Naive thymus-derived CD8-positive, alpha-beta T cell (primary cell): ENCODE results near the gene TRA2A. TPM values are rescaled to one million over a fixed set of nuclear protein-coding genes. Genes with fewer than 3 reads are reported as not detected.

ENCODE experiments used
- ATAC-seq, 2 donors: fragments of 150-1000 bp; cut with Tn5 transposase in 1 of 2; sonication (Bioruptor Pico), chemical (Tn5 transposase) in 1 of 2; 1 replicate in 1 of 2; 2 replicates in 1 of 2; pipeline ENCODE4 v1.10.0; 2021; ENCODE audit warnings: mild to moderate bottlenecking in 2 of 2, moderate library complexity in 2 of 2
- POLR2A ChIA-PET: fragments of 350-600 bp; sonication (Branson Sonifier 250); formaldehyde crosslinking; loops from one replicate; lab custom pipeline; 2021; ENCODE audit warnings: antibody characterized with exemption; lab: Charles Lee
- DNase-seq, 10 donors: peaks; one replicate each; pipeline versions ENCODE4 v3.0.0 to v3.0.0-alpha.2; 2020 to 2022
- H3K27ac Mint-ChIP-seq, 10 donors: one replicate each; pipeline ENCODE4 v1.8.0; 2020 to 2022; ENCODE audit warnings: mild to moderate bottlenecking in 10 of 10, mixed read lengths in 10 of 10, moderate library complexity in 4 of 10, inconsistent platforms in 1 of 10
- H3K27me3 Mint-ChIP-seq, 5 donors: one replicate each; pipeline ENCODE4 v1.8.0; 2021 to 2022; ENCODE audit warnings: mixed read lengths in 5 of 5
- H3K36me3 Mint-ChIP-seq, 3 donors: one replicate each; pipeline ENCODE4 v1.8.0; 2020 to 2022; ENCODE audit warnings: mixed read lengths in 3 of 3, mild to moderate bottlenecking in 2 of 3, inconsistent platforms in 1 of 3
- H3K4me1 Mint-ChIP-seq, 4 donors: one replicate each; pipeline ENCODE4 v1.8.0; 2021 to 2022; ENCODE audit warnings: mixed read lengths in 4 of 4
- H3K4me3 Mint-ChIP-seq, 10 donors: one replicate each; pipeline ENCODE4 v1.8.0; 2020 to 2022; ENCODE audit warnings: mild to moderate bottlenecking in 10 of 10, mixed read lengths in 10 of 10, moderate library complexity in 6 of 10, inconsistent platforms in 1 of 10
- H3K9me3 Mint-ChIP-seq, 9 donors: one replicate each; pipeline ENCODE4 v1.8.0; 2020 to 2022; ENCODE audit warnings: mixed read lengths in 9 of 9, mild to moderate bottlenecking in 3 of 9, inconsistent platforms in 1 of 9, moderate library complexity in 1 of 9
- polyA plus RNA-seq, 3 donors: library from polyadenylated mRNA; unstranded; fragments of 300-500 nt; fragmentation: Illumina TruSeq; gene quantifications; one replicate each; pipeline ENCODE4 v1.2.3, GENCODE V29; 2021
- total RNA-seq, 8 experiments: library from RNA in 2 of 8; stranded (reverse) in 2 of 8; gene quantifications; one replicate each; pipeline ENCODE4 v1.2.3 and lab custom pipeline; 2021 to 2026

TRA2A gene
- total and polyA plus RNA-seq, 5 experiments from 2014 or later = 33.7 to 157 (median 57.7) TPM

- Mint-ChIP-seq H3K27me3 (peaks cover 47 to 79% (median 62%) of the 10 kb centered on the region in 5 donors), H3K4me1 (peaks cover 20 to 42% (median 39%) of the 10 kb centered on the region in 4 donors), H3K9me3 (peaks cover 0 to 13% (median 0%) of the 10 kb centered on the region in 9 donors), H3K27ac (no peak overlapping the region), H3K36me3 (peaks cover 0 to 7% (median 4%) of the 10 kb centered on the region in 3 donors), H3K4me3 (peak overlapping the region; percentile 22 to 87 (median 84))
- peak; percentile 53 to 63 for ATAC-seq
- POLR2A ChIA-PET = no interaction called here
- peak in 5 of 10 donors; percentile 19 to 45 (median 41) for DNase-seq
Observed at GRCh38 chr7:23469150-23469960, 62.4 kb downstream of the TRA2A start.

GRCh38 chr7:23468526-23469149 lies 63.1 kb downstream of the TRA2A start:
- Mint-ChIP-seq H3K4me3 (peak overlapping the region in 9 of 10 donors; percentile 52 to 87 (median 73)), H3K27ac (peak overlapping the region in 1 of 10 donors; percentile 9), H3K36me3 (peaks cover 0 to 7% (median 4%) of the 10 kb centered on the region in 3 donors), H3K4me1 (peaks cover 20 to 42% (median 39%) of the 10 kb centered on the region in 4 donors), H3K9me3 (peaks cover 0 to 13% (median 0%) of the 10 kb centered on the region in 9 donors), H3K27me3 (peaks cover 46 to 76% (median 69%) of the 10 kb centered on the region in 5 donors)
- DNase-seq (peak in 2 of 10 donors; percentile 30 to 35), ATAC-seq (peak; percentile 30 to 31)
- POLR2A ChIA-PET = no interaction called here

GRCh38 chr7:23467806-23468525 lies 63.8 kb downstream of the TRA2A start:
- H3K36me3 Mint-ChIP-seq = peaks cover 0 to 7% (median 4%) of the 10 kb centered on the region in 3 donors
- DNase-seq (peak in 1 of 10 donors; percentile 30), ATAC-seq (peak; percentile 17 to 37)
- POLR2A ChIA-PET = no interaction called here
- peaks cover 21 to 41% (median 34%) of the 10 kb centered on the region in 4 donors for H3K4me1 Mint-ChIP-seq
- H3K27ac Mint-ChIP-seq = no peak overlapping the region
- peaks cover 0 to 10% (median 0%) of the 10 kb centered on the region in 9 donors for H3K9me3 Mint-ChIP-seq
- peaks cover 49 to 76% (median 71%) of the 10 kb centered on the region in 5 donors for H3K27me3 Mint-ChIP-seq
- peak overlapping the region; percentile 45 to 87 (median 73) for H3K4me3 Mint-ChIP-seq

GRCh38 chr7:23467291-23467805 lies 64.4 kb downstream of the TRA2A start:
- H3K27ac Mint-ChIP-seq = peak overlapping the region in 1 of 10 donors; percentile 26
- POLR2A ChIA-PET = no interaction called here
- peak in 1 of 10 donors; percentile 9 for DNase-seq

GRCh38 chr7:23462846-23463245 lies 68.9 kb downstream of the TRA2A start:
- DNase-seq = no peak
- Mint-ChIP-seq H3K9me3 (peaks cover 0 to 4% (median 0%) of the 10 kb centered on the region in 9 donors), H3K27me3 (peaks cover 50 to 78% (median 70%) of the 10 kb centered on the region in 5 donors), H3K36me3 (peaks cover 0 to 4% (median 0%) of the 10 kb centered on the region in 3 donors), H3K27ac (no peak overlapping the region), H3K4me3 (no peak overlapping the region), H3K4me1 (peaks cover 6 to 9% (median 7%) of the 10 kb centered on the region in 4 donors)
- POLR2A ChIA-PET = no interaction called here
- ATAC-seq = peak; percentile 44 to 45

More at GRCh38 chr7:23467291-23467805, 64.4 kb downstream of the TRA2A start:
- H3K4me3 Mint-ChIP-seq = peak overlapping the region in 9 of 10 donors; percentile 4 to 87 (median 73)
- H3K9me3 Mint-ChIP-seq = peaks cover 0 to 8% (median 0%) of the 10 kb centered on the region in 9 donors
- H3K4me1 Mint-ChIP-seq = peaks cover 22 to 41% (median 34%) of the 10 kb centered on the region in 4 donors
- H3K27me3 Mint-ChIP-seq = peaks cover 51 to 75% (median 72%) of the 10 kb centered on the region in 5 donors
- peak in 1 of 2 donors; percentile 21 for ATAC-seq
- H3K36me3 Mint-ChIP-seq = peaks cover 0 to 7% (median 4%) of the 10 kb centered on the region in 3 donors

GRCh38 chr7:23458044-23458443 lies 73.7 kb downstream of the TRA2A start:
- Mint-ChIP-seq H3K4me3 (no peak overlapping the region), H3K4me1 (peaks cover 0 to 1% (median 0%) of the 10 kb centered on the region in 4 donors), H3K36me3 (peaks cover 0 to 4% (median 0%) of the 10 kb centered on the region in 3 donors), H3K27ac (no peak overlapping the region), H3K9me3 (peaks cover 0 to 2% (median 0%) of the 10 kb centered on the region in 9 donors), H3K27me3 (peaks cover 43 to 76% (median 64%) of the 10 kb centered on the region in 5 donors)
- ATAC-seq (no peak), DNase-seq (no peak)
- POLR2A ChIA-PET = no interaction called here

GRCh38 chr7:23456093-23456492 lies 75.7 kb downstream of the TRA2A start:
- peaks cover 34 to 68% (median 51%) of the 10 kb centered on the region in 5 donors for H3K27me3 Mint-ChIP-seq

GRCh38 chr7:23454881-23455526 lies 76.8 kb downstream of the TRA2A start:
- DNase-seq = no peak
- no peaks in the 10 kb centered on the region for H3K4me1 Mint-ChIP-seq
- peaks cover 32 to 59% (median 45%) of the 10 kb centered on the region in 5 donors for H3K27me3 Mint-ChIP-seq
- H3K4me3 Mint-ChIP-seq = no peak overlapping the region
- no peaks in the 10 kb centered on the region for H3K36me3 Mint-ChIP-seq
- ATAC-seq = no peak
- POLR2A ChIA-PET = no interaction called here
- no peak overlapping the region for H3K27ac Mint-ChIP-seq
- H3K9me3 Mint-ChIP-seq = no peaks in the 10 kb centered on the region

More at GRCh38 chr7:23456093-23456492, 75.7 kb downstream of the TRA2A start:
- Mint-ChIP-seq H3K9me3 (peaks cover 0 to 2% (median 0%) of the 10 kb centered on the region in 9 donors), H3K27ac (no peak overlapping the region), H3K36me3 (peaks cover 0 to 2% (median 0%) of the 10 kb centered on the region in 3 donors), H3K4me3 (no peak overlapping the region), H3K4me1 (no peaks in the 10 kb centered on the region)
- DNase-seq (no peak), ATAC-seq (no peak)
- POLR2A ChIA-PET = no interaction called here

Other genes with a start within 250 kb of the TRA2A start
- 10 to 100 TPM; 46.5 to 52.5 TPM for gene MALSU1, start 232.6 kb downstream of the TRA2A start, total RNA-seq
- 10 to 100 TPM; 47.6 to 71.6 (median 69.9) TPM for gene MALSU1, start 232.6 kb downstream of the TRA2A start, polyA plus RNA-seq
- not detected for gene IGF2BP3, start 61.5 kb downstream of the TRA2A start, total RNA-seq
- gene IGF2BP3, start 61.5 kb downstream of the TRA2A start, polyA plus RNA-seq = under 1 TPM in 2 of 3 donors, not detected in 1; 0.09 to 0.64 TPM
- gene CCDC126, start 65.4 kb upstream of the TRA2A start, total RNA-seq = 10 to 100 TPM; 15.0 to 15.5 TPM
- 10 to 100 TPM in 2 of 3 donors, 1 to 10 TPM in 1; 7.8 to 13.8 (median 11.7) TPM for gene CCDC126, start 65.4 kb upstream of the TRA2A start, polyA plus RNA-seq
- 1 to 10 TPM; 7.6 to 8.0 TPM for gene FAM221A, start 148.2 kb upstream of the TRA2A start, total RNA-seq
- 1 to 10 TPM; 1.8 to 6.1 (median 5.0) TPM for gene FAM221A, start 148.2 kb upstream of the TRA2A start, polyA plus RNA-seq
- gene STK31, start 178.2 kb upstream of the TRA2A start, total RNA-seq = 1 to 10 TPM in 1 of 2 experiments, under 1 TPM in 1; 0.85 to 1.1 TPM
- gene STK31, start 178.2 kb upstream of the TRA2A start, polyA plus RNA-seq = not detected